GM23338 (cell line): ENCODE data around the gene SEC23IP. TPM values are rescaled to one million over a fixed set of nuclear protein-coding genes. Genes with fewer than 3 reads are reported as not detected.

ENCODE experiments used
- ATAC-seq: fragments of 200-7000 bp; cut with Tn5 transposase; 3 replicates; pipeline ENCODE4 v1.9.1; 2020
- DNase-seq: peaks from one replicate; pipeline ENCODE4 v3.0.0-alpha.2; 2015; ENCODE audit warnings: low spot score
- H2AFZ ChIP-seq: fragments of 200-600 bp; sonication (generic); 2 replicates; pipeline ENCODE4 v1.8.0; 2016; ENCODE audit warnings: antibody characterized with exemption, mild to moderate bottlenecking, moderate library complexity
- H3F3A ChIP-seq: fragments of 200-600 bp; sonication (generic); replicated peaks from 2 replicates; pipeline ENCODE4 v1.8.0; 2017; ENCODE audit warnings: antibody characterized with exemption, mixed run types, low read depth
- H3K27ac ChIP-seq: fragments of 200-600 bp; sonication (generic); 2 replicates; pipeline ENCODE4 v1.6.1; 2016; ENCODE audit warnings: low read depth
- H3K27me3 ChIP-seq: fragments of 200-600 bp; sonication (generic); 2 replicates; pipeline ENCODE4 v1.8.0; 2016; ENCODE audit warnings: mild to moderate bottlenecking, mixed run types, moderate library complexity; ENCODE audit not compliant: insufficient read depth
- H3K36me3 ChIP-seq: fragments of 200-600 bp; sonication (generic); 2 replicates; pipeline ENCODE4 v1.8.0; 2016; ENCODE audit warnings: mild to moderate bottlenecking; ENCODE audit not compliant: insufficient read depth
- H3K4me1 ChIP-seq: fragments of 200-600 bp; sonication (generic); 2 replicates; pipeline ENCODE4 v1.8.0; 2016; ENCODE audit warnings: mild to moderate bottlenecking, moderate library complexity; ENCODE audit not compliant: insufficient read depth
- H3K4me2 ChIP-seq: fragments of 200-600 bp; sonication (generic); 2 replicates; pipeline ENCODE4 v1.7.1; 2017; ENCODE audit warnings: mixed run types
- H3K4me3 ChIP-seq: fragments of 200-600 bp; sonication (generic); 2 replicates; pipeline ENCODE4 v1.6.1; 2016; ENCODE audit warnings: mixed run types
- H3K79me2 ChIP-seq: fragments of 200-600 bp; sonication (generic); replicated peaks from 2 replicates; pipeline ENCODE4 v1.8.0; 2017; ENCODE audit warnings: mild to moderate bottlenecking; ENCODE audit not compliant: insufficient read depth
- H3K9me2 ChIP-seq: fragments of 200-600 bp; sonication (generic); 2 replicates; pipeline ENCODE4 v1.8.0; 2017; ENCODE audit not compliant: insufficient read depth
- H4K20me1 ChIP-seq: fragments of 200-600 bp; sonication (generic); replicated peaks from 2 replicates; pipeline ENCODE4 v1.8.0; 2017; ENCODE audit warnings: mild to moderate bottlenecking; ENCODE audit not compliant: insufficient read depth
- H3K27ac Mint-ChIP-seq: 2 replicates; pipeline ENCODE4 v1.8.0; 2020; ENCODE audit warnings: inconsistent platforms, mild to moderate bottlenecking, moderate library complexity, mixed read lengths
- H3K27me3 Mint-ChIP-seq: 3 replicates; pipeline ENCODE4 v1.8.0; 2022; ENCODE audit warnings: low read depth, mild to moderate bottlenecking, moderate library complexity, mixed read lengths, inconsistent platforms; ENCODE audit not compliant: insufficient read depth, poor library complexity
- H3K36me3 Mint-ChIP-seq: 3 replicates; pipeline ENCODE4 v1.8.0; 2021; ENCODE audit warnings: low read depth, mild to moderate bottlenecking, inconsistent platforms, moderate library complexity, mixed read lengths
- H3K4me1 Mint-ChIP-seq: 3 replicates; pipeline ENCODE4 v1.8.0; 2020; ENCODE audit warnings: mild to moderate bottlenecking, inconsistent platforms, mixed read lengths
- H3K4me3 Mint-ChIP-seq: 3 replicates; pipeline ENCODE4 v1.8.0; 2021; ENCODE audit warnings: moderate library complexity, mild to moderate bottlenecking, inconsistent platforms, mixed read lengths
- H3K9me3 Mint-ChIP-seq: 3 replicates; pipeline ENCODE4 v1.8.0; 2020; ENCODE audit warnings: moderate library complexity, mild to moderate bottlenecking, inconsistent platforms, mixed read lengths
- CREB1 ChIP-seq: fragments of 250-450 bp; sonication (Bioruptor Pico); IDR thresholded peaks from 2 replicates; pipeline ENCODE4 v1.5.0; 2020; ENCODE audit warnings: low read depth, mild to moderate bottlenecking, moderate library complexity
- EZH2 ChIP-seq: fragments of 200-600 bp; sonication (generic); IDR thresholded peaks from one replicate; pipeline ENCODE4 v1.8.0; 2017; ENCODE audit warnings: antibody characterized with exemption, mild to moderate bottlenecking, low read depth; ENCODE audit not compliant: unreplicated experiment
- EZH2phosphoT487 ChIP-seq: fragments of 200-600 bp; sonication (generic); IDR thresholded peaks from one replicate; pipeline ENCODE4 v1.8.1; 2018; ENCODE audit warnings: antibody characterized with exemption; ENCODE audit not compliant: unreplicated experiment
- JUNB ChIP-seq: IDR thresholded peaks from one replicate; pipeline ENCODE4 v1.6.1; 2016; ENCODE audit warnings: antibody characterized with exemption; ENCODE audit not compliant: unreplicated experiment
- NANOG ChIP-seq: IDR thresholded peaks from 2 replicates; pipeline ENCODE4 v1.6.1; 2016; ENCODE audit warnings: antibody characterized with exemption, borderline replicate concordance
- POLR2AphosphoS5 ChIP-seq: IDR thresholded peaks from 2 replicates; pipeline ENCODE4 v1.6.1; 2016; ENCODE audit warnings: antibody characterized with exemption, low read depth
- STAT1 ChIP-seq: IDR thresholded peaks from one replicate; pipeline ENCODE4 v1.6.1; 2016; ENCODE audit warnings: antibody characterized with exemption; ENCODE audit not compliant: unreplicated experiment
- ZNF114 ChIP-seq: fragments of 250-450 bp; sonication (Bioruptor Pico); IDR thresholded peaks from 2 replicates; pipeline ENCODE4 v1.5.0; 2020; ENCODE audit warnings: mild to moderate bottlenecking, moderate library complexity
- ZNF331 ChIP-seq: fragments of 250-450 bp; sonication (Bioruptor Pico); IDR thresholded peaks from 2 replicates; pipeline ENCODE4 v1.5.0; 2020; ENCODE audit warnings: low read depth, mild to moderate bottlenecking, moderate library complexity
- polyA plus RNA-seq: library from polyadenylated mRNA; unstranded; fragments of >200 nt; fragmentation: Nextera tagmentation; extraction: Ambion mirVana; gene quantifications from 2 replicates; pipeline ENCODE4 v1.2.1, GENCODE V29; 2016
- total RNA-seq: library from RNA; depleted of rRNA; stranded (reverse); fragments of >200 nt; shearing (Covaris generic); gene quantifications from 2 replicates; pipeline ENCODE4 v1.2.3, GENCODE V29; 2014
- TF ChIP-seq, protein P1 (sequence below): IDR thresholded peaks from one replicate; pipeline ENCODE4 v1.6.1; 2018; ENCODE audit warnings: antibody characterized with exemption; ENCODE audit not compliant: unreplicated experiment
- TF ChIP-seq, protein P2 (sequence below), 2 experiments: fragments of 200-600 bp in 1 of 2; sonication (generic) in 1 of 2; conservative IDR thresholded peaks; 2 replicates each; pipeline versions ENCODE4 v1.5.1 to v1.6.1; 2016 to 2017; ENCODE audit warnings: antibody characterized with exemption in 2 of 2, low read depth in 2 of 2, mild to moderate bottlenecking in 2 of 2, moderate library complexity in 1 of 2
- TF ChIP-seq, protein P3 (sequence below): IDR thresholded peaks from 2 replicates; pipeline ENCODE4 v1.6.1; 2016; ENCODE audit warnings: antibody characterized with exemption
- TF ChIP-seq, protein P4 (sequence below): fragments of 250-450 bp; sonication (Bioruptor Pico); IDR thresholded peaks from 2 replicates; pipeline ENCODE4 v1.5.0; 2020; ENCODE audit warnings: mild to moderate bottlenecking, moderate library complexity

Gene SEC23IP
- total and polyA plus RNA-seq, 2 experiments from 2014 or later: 35.2 to 35.6 TPM

DNA sequence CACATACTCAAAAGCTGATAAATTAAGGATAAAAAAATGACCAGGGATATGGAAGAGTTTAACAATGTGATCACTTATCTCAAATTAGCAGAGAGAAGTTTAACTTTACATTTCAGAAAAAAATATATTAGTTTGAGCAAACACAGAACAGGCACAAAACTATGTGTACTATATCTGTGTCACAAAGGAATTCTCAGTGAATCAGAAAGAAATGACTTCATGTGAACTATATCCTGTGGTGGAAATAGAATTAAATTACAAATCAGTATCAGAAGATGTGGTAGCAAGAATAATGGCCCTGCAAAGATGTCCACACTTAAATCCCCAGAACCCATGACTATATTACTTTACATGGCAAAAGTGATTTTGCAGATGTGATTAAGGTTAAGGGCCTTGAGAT is 70.3 kb downstream of the SEC23IP start:
- Histone ChIP-seq H3F3A (no peaks in the 10 kb centered on the region), H4K20me1 (no peaks in the 10 kb centered on the region), H2AFZ (no peak overlapping the region), H3K4me2 (no peak overlapping the region), H3K79me2 (no peaks in the 10 kb centered on the region), H3K27ac (no peak overlapping the region), H3K9me2 (0 out of 2 replicates have a peak, but pooled peaks cover 2% of the 10 kb centered on the region), H3K36me3 (no peaks in the 10 kb centered on the region; the same call in 1 of the 2 replicates), H3K27me3 (no peaks in the 10 kb centered on the region), H3K4me1 (no peaks in the 10 kb centered on the region), H3K4me3 (no peak overlapping the region)
- Mint-ChIP-seq H3K27me3 (peaks cover 3% of the 10 kb centered on the region), H3K4me3 (no peak overlapping the region), H3K9me3 (peaks cover 16% of the 10 kb centered on the region), H3K4me1 (no peaks in the 10 kb centered on the region), H3K27ac (no peak overlapping the region), H3K36me3 (no peaks in the 10 kb centered on the region)
- no peak for ATAC-seq
- DNase-seq: no peak
- TF ChIP-seq EZH2phosphoT487: no peak
- no peak for TF ChIP-seq EZH2
- TF ChIP-seq, protein P1, sequence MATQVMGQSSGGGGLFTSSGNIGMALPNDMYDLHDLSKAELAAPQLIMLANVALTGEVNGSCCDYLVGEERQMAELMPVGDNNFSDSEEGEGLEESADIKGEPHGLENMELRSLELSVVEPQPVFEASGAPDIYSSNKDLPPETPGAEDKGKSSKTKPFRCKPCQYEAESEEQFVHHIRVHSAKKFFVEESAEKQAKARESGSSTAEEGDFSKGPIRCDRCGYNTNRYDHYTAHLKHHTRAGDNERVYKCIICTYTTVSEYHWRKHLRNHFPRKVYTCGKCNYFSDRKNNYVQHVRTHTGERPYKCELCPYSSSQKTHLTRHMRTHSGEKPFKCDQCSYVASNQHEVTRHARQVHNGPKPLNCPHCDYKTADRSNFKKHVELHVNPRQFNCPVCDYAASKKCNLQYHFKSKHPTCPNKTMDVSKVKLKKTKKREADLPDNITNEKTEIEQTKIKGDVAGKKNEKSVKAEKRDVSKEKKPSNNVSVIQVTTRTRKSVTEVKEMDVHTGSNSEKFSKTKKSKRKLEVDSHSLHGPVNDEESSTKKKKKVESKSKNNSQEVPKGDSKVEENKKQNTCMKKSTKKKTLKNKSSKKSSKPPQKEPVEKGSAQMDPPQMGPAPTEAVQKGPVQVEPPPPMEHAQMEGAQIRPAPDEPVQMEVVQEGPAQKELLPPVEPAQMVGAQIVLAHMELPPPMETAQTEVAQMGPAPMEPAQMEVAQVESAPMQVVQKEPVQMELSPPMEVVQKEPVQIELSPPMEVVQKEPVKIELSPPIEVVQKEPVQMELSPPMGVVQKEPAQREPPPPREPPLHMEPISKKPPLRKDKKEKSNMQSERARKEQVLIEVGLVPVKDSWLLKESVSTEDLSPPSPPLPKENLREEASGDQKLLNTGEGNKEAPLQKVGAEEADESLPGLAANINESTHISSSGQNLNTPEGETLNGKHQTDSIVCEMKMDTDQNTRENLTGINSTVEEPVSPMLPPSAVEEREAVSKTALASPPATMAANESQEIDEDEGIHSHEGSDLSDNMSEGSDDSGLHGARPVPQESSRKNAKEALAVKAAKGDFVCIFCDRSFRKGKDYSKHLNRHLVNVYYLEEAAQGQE: no peak
- no peak for TF ChIP-seq ZNF331 (CRISPR knock-in tag)
- TF ChIP-seq CREB1 (CRISPR knock-in tag): no peak
- TF ChIP-seq, protein P2, sequence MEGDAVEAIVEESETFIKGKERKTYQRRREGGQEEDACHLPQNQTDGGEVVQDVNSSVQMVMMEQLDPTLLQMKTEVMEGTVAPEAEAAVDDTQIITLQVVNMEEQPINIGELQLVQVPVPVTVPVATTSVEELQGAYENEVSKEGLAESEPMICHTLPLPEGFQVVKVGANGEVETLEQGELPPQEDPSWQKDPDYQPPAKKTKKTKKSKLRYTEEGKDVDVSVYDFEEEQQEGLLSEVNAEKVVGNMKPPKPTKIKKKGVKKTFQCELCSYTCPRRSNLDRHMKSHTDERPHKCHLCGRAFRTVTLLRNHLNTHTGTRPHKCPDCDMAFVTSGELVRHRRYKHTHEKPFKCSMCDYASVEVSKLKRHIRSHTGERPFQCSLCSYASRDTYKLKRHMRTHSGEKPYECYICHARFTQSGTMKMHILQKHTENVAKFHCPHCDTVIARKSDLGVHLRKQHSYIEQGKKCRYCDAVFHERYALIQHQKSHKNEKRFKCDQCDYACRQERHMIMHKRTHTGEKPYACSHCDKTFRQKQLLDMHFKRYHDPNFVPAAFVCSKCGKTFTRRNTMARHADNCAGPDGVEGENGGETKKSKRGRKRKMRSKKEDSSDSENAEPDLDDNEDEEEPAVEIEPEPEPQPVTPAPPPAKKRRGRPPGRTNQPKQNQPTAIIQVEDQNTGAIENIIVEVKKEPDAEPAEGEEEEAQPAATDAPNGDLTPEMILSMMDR (conservative IDR thresholded peaks at IDR 0.05; ENCODE audit: low read depth in 2 of 2): no peak
- TF ChIP-seq ZNF114 (CRISPR knock-in tag): no peak
- TF ChIP-seq STAT1: no peak
- TF ChIP-seq, protein P3, sequence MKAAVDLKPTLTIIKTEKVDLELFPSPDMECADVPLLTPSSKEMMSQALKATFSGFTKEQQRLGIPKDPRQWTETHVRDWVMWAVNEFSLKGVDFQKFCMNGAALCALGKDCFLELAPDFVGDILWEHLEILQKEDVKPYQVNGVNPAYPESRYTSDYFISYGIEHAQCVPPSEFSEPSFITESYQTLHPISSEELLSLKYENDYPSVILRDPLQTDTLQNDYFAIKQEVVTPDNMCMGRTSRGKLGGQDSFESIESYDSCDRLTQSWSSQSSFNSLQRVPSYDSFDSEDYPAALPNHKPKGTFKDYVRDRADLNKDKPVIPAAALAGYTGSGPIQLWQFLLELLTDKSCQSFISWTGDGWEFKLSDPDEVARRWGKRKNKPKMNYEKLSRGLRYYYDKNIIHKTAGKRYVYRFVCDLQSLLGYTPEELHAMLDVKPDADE: no peak
- TF ChIP-seq, protein P4, sequence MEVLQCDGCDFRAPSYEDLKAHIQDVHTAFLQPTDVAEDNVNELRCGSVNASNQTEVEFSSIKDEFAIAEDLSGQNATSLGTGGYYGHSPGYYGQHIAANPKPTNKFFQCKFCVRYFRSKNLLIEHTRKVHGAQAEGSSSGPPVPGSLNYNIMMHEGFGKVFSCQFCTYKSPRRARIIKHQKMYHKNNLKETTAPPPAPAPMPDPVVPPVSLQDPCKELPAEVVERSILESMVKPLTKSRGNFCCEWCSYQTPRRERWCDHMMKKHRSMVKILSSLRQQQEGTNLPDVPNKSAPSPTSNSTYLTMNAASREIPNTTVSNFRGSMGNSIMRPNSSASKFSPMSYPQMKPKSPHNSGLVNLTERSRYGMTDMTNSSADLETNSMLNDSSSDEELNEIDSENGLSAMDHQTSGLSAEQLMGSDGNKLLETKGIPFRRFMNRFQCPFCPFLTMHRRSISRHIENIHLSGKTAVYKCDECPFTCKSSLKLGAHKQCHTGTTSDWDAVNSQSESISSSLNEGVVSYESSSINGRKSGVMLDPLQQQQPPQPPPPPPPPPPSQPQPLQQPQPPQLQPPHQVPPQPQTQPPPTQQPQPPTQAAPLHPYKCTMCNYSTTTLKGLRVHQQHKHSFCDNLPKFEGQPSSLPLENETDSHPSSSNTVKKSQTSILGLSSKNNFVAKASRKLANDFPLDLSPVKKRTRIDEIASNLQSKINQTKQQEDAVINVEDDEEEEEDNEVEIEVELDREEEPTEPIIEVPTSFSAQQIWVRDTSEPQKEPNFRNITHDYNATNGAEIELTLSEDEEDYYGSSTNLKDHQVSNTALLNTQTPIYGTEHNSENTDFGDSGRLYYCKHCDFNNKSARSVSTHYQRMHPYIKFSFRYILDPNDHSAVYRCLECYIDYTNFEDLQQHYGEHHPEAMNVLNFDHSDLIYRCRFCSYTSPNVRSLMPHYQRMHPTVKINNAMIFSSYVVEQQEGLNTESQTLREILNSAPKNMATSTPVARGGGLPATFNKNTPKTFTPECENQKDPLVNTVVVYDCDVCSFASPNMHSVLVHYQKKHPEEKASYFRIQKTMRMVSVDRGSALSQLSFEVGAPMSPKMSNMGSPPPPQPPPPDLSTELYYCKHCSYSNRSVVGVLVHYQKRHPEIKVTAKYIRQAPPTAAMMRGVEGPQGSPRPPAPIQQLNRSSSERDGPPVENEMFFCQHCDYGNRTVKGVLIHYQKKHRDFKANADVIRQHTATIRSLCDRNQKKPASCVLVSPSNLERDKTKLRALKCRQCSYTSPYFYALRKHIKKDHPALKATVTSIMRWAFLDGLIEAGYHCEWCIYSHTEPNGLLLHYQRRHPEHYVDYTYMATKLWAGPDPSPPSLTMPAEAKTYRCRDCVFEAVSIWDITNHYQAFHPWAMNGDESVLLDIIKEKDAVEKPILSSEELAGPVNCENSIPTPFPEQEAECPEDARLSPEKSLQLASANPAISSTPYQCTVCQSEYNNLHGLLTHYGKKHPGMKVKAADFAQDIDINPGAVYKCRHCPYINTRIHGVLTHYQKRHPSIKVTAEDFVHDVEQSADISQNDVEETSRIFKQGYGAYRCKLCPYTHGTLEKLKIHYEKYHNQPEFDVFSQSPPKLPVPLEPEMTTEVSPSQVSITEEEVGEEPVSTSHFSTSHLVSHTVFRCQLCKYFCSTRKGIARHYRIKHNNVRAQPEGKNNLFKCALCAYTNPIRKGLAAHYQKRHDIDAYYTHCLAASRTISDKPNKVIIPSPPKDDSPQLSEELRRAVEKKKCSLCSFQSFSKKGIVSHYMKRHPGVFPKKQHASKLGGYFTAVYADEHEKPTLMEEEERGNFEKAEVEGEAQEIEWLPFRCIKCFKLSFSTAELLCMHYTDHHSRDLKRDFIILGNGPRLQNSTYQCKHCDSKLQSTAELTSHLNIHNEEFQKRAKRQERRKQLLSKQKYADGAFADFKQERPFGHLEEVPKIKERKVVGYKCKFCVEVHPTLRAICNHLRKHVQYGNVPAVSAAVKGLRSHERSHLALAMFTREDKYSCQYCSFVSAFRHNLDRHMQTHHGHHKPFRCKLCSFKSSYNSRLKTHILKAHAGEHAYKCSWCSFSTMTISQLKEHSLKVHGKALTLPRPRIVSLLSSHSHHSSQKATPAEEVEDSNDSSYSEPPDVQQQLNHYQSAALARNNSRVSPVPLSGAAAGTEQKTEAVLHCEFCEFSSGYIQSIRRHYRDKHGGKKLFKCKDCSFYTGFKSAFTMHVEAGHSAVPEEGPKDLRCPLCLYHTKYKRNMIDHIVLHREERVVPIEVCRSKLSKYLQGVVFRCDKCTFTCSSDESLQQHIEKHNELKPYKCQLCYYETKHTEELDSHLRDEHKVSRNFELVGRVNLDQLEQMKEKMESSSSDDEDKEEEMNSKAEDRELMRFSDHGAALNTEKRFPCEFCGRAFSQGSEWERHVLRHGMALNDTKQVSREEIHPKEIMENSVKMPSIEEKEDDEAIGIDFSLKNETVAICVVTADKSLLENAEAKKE (CRISPR knock-in tag): no peak
- TF ChIP-seq JUNB: no peak
- TF ChIP-seq NANOG: no peak
- TF ChIP-seq POLR2AphosphoS5: no peak
